ENCODE data around the gene PLEKHA7. TPM values are rescaled to one million over a fixed set of nuclear protein-coding genes. Genes with fewer than 3 reads are reported as not detected.
"Not testable (repeated sequence)": the region's sequence is repeated elsewhere in the genome, so short reads cannot be mapped to it uniquely, and the experiment has no call there.

The PLEKHA7 gene
- total RNA-seq, 1 donor from 2014 or later = 25.3 TPM

DNA sequence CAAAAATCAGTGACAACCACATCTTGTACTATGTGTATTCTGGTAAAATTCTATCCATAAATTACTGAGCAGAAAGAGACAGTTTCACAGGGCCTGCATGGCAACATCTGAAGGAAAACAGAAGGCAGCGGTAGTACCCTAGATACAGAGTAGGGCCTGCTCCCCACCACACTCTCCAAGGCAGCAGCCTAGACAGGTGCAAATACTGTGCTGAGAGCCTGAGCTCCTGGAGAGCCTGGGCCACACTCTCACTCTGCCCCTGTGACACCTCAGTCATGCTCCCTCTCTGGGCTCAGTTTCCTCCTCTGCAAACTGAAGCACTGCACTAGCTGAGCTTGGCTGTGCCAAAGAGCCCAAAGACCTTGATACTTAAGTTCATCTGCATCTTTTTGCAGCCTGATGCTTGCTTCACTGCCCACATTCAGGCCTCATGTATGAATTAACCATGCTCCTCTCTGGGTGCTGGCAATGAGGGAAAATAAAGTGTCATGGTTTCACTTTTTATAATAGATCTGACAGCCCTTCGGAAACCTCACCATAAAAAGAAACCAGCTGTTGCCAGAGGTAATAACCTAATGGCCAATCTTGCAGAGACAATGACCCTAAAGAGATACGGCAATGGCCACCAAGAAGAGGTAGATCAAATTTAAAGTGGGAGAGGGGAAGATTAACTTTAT lies 104.7 kb downstream of the PLEKHA7 start:
- Histone ChIP-seq H3K36me3 (ENCODE audit: control insufficient read depth, insufficient read depth, low read length) (no peaks in the 10 kb centered on the region), H3K27me3 (ENCODE audit: control insufficient read depth, insufficient read depth, low read length) (no peaks in the 10 kb centered on the region), H3K4me3 (ENCODE audit: low read depth, low read length) (no peak overlapping the region)
- DNase-seq (ENCODE audit: low read depth) = no peak
- TF ChIP-seq, protein P1, sequence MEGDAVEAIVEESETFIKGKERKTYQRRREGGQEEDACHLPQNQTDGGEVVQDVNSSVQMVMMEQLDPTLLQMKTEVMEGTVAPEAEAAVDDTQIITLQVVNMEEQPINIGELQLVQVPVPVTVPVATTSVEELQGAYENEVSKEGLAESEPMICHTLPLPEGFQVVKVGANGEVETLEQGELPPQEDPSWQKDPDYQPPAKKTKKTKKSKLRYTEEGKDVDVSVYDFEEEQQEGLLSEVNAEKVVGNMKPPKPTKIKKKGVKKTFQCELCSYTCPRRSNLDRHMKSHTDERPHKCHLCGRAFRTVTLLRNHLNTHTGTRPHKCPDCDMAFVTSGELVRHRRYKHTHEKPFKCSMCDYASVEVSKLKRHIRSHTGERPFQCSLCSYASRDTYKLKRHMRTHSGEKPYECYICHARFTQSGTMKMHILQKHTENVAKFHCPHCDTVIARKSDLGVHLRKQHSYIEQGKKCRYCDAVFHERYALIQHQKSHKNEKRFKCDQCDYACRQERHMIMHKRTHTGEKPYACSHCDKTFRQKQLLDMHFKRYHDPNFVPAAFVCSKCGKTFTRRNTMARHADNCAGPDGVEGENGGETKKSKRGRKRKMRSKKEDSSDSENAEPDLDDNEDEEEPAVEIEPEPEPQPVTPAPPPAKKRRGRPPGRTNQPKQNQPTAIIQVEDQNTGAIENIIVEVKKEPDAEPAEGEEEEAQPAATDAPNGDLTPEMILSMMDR (IDR thresholded peaks at IDR 0.05; ENCODE audit: insufficient read depth, low read length, poor library complexity, severe bottlenecking) = no peak

DNA sequence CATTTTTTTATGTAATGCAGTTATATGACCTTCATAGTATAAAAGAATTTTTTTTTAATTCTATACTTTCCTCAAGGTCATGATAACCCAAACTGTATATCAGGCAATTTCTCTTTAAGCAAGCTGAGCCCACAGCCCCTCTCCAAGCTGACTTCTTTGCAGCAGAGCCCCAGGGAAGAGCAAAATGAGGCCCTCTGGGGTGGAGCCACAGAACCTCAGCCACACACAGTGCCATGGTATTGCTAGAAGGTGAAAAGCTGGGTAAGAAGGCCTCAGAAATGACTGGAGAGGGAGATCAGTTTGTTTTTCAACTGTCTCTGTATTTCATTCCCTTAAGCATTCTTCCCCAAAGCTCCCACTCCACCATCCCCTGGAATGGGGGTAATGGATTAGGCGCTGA lies 108.8 kb downstream of the PLEKHA7 start:
- TF ChIP-seq, protein P1 (IDR thresholded peaks at IDR 0.05; ENCODE audit: insufficient read depth, low read length, poor library complexity, severe bottlenecking) = no peak
- no peak for DNase-seq (ENCODE audit: low read depth)

DNA sequence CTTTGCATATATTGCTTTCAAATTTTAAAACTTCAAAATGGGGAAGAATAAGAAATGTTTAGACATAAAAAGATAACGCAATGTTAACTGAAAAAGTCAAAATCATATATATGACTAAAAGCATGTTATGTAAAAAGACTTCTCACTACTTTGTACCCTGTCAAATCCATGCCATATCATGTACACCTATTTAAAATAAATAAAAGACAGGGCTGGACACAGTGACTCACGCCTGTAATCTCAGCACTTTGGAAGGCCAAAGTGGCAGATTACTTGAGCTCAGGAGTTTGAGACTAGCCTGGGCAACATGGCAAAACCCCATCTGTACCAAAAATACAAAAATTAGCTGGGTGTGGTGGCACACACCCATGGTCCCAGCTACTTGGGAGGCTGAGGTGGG lies 109.5 kb downstream of the PLEKHA7 start:
- H3K36me3 ChIP-seq (ENCODE audit: control insufficient read depth, insufficient read depth, low read length); DNase-seq (ENCODE audit: low read depth); H3K4me3 ChIP-seq (ENCODE audit: low read depth, low read length); H3K27me3 ChIP-seq (ENCODE audit: control insufficient read depth, insufficient read depth, low read length): not testable (repeated sequence)

More for the DNA sequence above, 108.8 kb downstream of the PLEKHA7 start:
- Histone ChIP-seq H3K27me3 (ENCODE audit: control insufficient read depth, insufficient read depth, low read length) (no peaks in the 10 kb centered on the region), H3K4me3 (ENCODE audit: low read depth, low read length) (no peak overlapping the region), H3K36me3 (ENCODE audit: control insufficient read depth, insufficient read depth, low read length) (no peaks in the 10 kb centered on the region)

DNA sequence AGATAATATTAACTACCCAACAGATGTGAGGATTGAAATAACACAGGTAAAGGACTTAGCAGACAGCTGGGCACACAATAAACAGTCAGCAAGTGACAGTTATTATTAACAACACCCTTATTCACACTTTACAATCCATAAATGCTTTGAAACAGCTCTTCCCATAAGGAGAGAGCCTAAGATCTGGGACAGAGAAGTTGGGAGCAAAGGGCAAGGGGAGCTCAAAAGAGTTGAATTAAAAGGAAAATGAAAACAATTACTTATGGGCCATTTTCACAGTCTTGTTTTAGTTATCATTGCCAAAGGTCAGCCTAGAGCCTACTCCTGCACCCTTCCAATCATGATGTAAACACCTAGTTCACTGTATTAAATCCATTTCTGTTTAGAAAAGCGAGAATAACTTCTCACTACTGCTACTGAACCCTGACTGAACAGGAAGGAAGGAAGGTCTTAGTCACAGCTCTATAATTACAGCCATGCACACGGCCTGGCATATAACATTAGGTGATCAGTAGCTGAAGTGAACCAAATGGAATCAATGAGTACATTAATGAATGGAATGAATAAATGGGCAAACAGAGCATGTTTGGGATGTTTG lies 111.3 kb downstream of the PLEKHA7 start:
- no peaks in the 10 kb centered on the region for H3K27me3 ChIP-seq (ENCODE audit: control insufficient read depth, insufficient read depth, low read length)
- DNase-seq (ENCODE audit: low read depth) = no peak
- H3K36me3 ChIP-seq (ENCODE audit: control insufficient read depth, insufficient read depth, low read length) = no peaks in the 10 kb centered on the region
- H3K4me3 ChIP-seq (ENCODE audit: low read depth, low read length) = no peak overlapping the region
- TF ChIP-seq, protein P1 (IDR thresholded peaks at IDR 0.05; ENCODE audit: insufficient read depth, low read length, poor library complexity, severe bottlenecking) = no peak

DNA sequence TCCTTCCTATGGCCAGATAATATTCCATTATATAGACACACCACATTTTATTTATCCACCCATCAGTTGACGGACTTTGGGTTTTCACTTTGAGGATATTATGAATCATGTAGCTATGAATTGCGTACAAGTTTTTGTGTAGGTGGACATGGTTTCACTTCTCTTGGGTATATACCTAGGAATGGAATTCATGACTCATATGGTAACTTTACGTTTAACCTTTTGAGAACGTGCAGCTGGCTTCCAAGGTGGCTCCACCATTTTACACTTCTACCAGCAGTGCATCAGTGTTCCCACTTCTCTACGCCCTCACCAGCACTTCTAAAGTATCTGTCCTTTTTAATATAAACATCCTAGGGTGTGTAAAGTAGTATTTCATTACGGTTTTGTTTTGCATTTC lies 112.0 kb downstream of the PLEKHA7 start:
- no peak for DNase-seq (ENCODE audit: low read depth)
- TF ChIP-seq, protein P1 (IDR thresholded peaks at IDR 0.05; ENCODE audit: insufficient read depth, low read length, poor library complexity, severe bottlenecking) = no peak
- Histone ChIP-seq H3K36me3 (ENCODE audit: control insufficient read depth, insufficient read depth, low read length) (no peaks in the 10 kb centered on the region), H3K27me3 (ENCODE audit: control insufficient read depth, insufficient read depth, low read length) (no peaks in the 10 kb centered on the region), H3K4me3 (ENCODE audit: low read depth, low read length) (no peak overlapping the region)

DNA sequence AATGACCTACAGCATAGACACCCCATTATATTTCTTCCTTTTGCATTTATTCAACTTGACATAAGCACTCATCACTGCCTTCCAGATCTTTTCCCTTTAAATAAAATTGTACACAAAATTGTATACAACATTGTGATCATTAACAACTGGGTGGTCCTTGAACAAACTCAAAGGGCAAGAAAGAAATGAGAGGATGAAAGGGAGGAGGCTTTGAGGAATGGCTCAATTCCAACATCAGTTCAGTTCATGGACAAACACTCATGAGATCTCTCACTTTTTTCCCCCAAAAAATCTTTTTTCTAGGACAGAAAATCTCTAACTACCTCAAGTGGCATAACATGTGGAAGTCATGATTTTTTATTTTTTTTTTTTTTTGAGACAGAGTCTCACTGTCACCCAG lies 113.7 kb downstream of the PLEKHA7 start:
- DNase-seq (ENCODE audit: low read depth) = no peak
- Histone ChIP-seq H3K27me3 (ENCODE audit: control insufficient read depth, insufficient read depth, low read length) (no peaks in the 10 kb centered on the region), H3K4me3 (ENCODE audit: low read depth, low read length) (no peak overlapping the region), H3K36me3 (ENCODE audit: control insufficient read depth, insufficient read depth, low read length) (no peaks in the 10 kb centered on the region)
- TF ChIP-seq, protein P1 (IDR thresholded peaks at IDR 0.05; ENCODE audit: insufficient read depth, low read length, poor library complexity, severe bottlenecking) = no peak
